ENCODE results near the gene PCSK5.
"Not testable (repeated sequence)": the region's sequence is repeated elsewhere in the genome, so short reads cannot be mapped to it uniquely, and the experiment has no call there.

DNA sequence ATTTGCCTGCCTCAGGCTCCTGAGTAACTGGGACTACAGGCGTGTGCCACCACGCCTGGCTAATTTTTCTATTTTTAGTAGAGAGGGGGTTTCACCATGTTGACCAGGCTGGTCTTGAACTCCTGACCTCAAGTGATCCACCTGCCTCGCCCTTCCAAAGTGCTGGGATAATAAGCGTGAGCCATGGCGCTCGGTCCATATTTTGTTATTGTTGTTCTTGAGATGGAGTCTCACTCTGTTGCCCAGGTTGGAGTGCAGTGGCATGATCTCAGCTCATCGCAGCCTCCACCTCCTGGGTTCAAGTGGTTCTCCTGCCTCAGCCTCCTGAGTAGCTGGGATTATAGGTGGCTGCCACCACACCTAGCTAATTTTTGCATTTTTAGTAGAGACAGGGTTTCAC lies 433.6 kb downstream of the PCSK5 start:
- TF ChIP-seq, protein P1, sequence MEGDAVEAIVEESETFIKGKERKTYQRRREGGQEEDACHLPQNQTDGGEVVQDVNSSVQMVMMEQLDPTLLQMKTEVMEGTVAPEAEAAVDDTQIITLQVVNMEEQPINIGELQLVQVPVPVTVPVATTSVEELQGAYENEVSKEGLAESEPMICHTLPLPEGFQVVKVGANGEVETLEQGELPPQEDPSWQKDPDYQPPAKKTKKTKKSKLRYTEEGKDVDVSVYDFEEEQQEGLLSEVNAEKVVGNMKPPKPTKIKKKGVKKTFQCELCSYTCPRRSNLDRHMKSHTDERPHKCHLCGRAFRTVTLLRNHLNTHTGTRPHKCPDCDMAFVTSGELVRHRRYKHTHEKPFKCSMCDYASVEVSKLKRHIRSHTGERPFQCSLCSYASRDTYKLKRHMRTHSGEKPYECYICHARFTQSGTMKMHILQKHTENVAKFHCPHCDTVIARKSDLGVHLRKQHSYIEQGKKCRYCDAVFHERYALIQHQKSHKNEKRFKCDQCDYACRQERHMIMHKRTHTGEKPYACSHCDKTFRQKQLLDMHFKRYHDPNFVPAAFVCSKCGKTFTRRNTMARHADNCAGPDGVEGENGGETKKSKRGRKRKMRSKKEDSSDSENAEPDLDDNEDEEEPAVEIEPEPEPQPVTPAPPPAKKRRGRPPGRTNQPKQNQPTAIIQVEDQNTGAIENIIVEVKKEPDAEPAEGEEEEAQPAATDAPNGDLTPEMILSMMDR (IDR thresholded peaks at IDR 0.05; ENCODE audit: low read depth, low read length, missing input control), result not testable (repeated sequence)
- TF ChIP-seq, protein P2, sequence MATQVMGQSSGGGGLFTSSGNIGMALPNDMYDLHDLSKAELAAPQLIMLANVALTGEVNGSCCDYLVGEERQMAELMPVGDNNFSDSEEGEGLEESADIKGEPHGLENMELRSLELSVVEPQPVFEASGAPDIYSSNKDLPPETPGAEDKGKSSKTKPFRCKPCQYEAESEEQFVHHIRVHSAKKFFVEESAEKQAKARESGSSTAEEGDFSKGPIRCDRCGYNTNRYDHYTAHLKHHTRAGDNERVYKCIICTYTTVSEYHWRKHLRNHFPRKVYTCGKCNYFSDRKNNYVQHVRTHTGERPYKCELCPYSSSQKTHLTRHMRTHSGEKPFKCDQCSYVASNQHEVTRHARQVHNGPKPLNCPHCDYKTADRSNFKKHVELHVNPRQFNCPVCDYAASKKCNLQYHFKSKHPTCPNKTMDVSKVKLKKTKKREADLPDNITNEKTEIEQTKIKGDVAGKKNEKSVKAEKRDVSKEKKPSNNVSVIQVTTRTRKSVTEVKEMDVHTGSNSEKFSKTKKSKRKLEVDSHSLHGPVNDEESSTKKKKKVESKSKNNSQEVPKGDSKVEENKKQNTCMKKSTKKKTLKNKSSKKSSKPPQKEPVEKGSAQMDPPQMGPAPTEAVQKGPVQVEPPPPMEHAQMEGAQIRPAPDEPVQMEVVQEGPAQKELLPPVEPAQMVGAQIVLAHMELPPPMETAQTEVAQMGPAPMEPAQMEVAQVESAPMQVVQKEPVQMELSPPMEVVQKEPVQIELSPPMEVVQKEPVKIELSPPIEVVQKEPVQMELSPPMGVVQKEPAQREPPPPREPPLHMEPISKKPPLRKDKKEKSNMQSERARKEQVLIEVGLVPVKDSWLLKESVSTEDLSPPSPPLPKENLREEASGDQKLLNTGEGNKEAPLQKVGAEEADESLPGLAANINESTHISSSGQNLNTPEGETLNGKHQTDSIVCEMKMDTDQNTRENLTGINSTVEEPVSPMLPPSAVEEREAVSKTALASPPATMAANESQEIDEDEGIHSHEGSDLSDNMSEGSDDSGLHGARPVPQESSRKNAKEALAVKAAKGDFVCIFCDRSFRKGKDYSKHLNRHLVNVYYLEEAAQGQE (IDR thresholded peaks at IDR 0.05), result not testable (repeated sequence)
- TF ChIP-seq, protein P3, sequence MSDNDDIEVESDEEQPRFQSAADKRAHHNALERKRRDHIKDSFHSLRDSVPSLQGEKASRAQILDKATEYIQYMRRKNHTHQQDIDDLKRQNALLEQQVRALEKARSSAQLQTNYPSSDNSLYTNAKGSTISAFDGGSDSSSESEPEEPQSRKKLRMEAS (IDR thresholded peaks at IDR 0.05), result not testable (repeated sequence)
- not testable (repeated sequence) for TF ChIP-seq EGR1 (IDR thresholded peaks at IDR 0.05; ENCODE audit: low read depth in 2 of 2); GABPA (IDR thresholded peaks at IDR 0.05 in 1 of 2, conservative IDR thresholded peaks at IDR 0.05 in 1 of 2); TAF1 (conservative IDR thresholded peaks at IDR 0.05); RXRA (IDR thresholded peaks at IDR 0.05); SP1 (IDR thresholded peaks at IDR 0.05); YY1 (IDR thresholded peaks at IDR 0.05)
- TF ChIP-seq, protein P4, sequence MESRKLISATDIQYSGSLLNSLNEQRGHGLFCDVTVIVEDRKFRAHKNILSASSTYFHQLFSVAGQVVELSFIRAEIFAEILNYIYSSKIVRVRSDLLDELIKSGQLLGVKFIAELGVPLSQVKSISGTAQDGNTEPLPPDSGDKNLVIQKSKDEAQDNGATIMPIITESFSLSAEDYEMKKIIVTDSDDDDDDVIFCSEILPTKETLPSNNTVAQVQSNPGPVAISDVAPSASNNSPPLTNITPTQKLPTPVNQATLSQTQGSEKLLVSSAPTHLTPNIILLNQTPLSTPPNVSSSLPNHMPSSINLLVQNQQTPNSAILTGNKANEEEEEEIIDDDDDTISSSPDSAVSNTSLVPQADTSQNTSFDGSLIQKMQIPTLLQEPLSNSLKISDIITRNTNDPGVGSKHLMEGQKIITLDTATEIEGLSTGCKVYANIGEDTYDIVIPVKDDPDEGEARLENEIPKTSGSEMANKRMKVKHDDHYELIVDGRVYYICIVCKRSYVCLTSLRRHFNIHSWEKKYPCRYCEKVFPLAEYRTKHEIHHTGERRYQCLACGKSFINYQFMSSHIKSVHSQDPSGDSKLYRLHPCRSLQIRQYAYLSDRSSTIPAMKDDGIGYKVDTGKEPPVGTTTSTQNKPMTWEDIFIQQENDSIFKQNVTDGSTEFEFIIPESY (IDR thresholded peaks at IDR 0.05), result not testable (repeated sequence)
- TF ChIP-seq, protein P5, sequence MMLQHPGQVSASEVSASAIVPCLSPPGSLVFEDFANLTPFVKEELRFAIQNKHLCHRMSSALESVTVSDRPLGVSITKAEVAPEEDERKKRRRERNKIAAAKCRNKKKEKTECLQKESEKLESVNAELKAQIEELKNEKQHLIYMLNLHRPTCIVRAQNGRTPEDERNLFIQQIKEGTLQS (IDR thresholded peaks at IDR 0.05), result not testable (repeated sequence)
